ENCODE measurements around the gene PCSK5. TPM values are rescaled to one million over a fixed set of nuclear protein-coding genes. Genes with fewer than 3 reads are reported as not detected.

The PCSK5 gene
- total and polyA plus RNA-seq, 2 of the 8 experiments (the other 6 are each of a cell fraction or from before 2014, with no cell fraction given) = 5.5 to 10.7 TPM

- H2BK12ac ChIP-seq (ENCODE audit: low read depth, low read length) = no peak overlapping the region
- POLR2A ChIA-PET (ENCODE audit: partially characterized antibody) = no interaction called here
- no peak for FAIRE-seq
Observed at GRCh38 chr9:76366275-76366674, 475.8 kb downstream of the PCSK5 start.

More at GRCh38 chr9:76366275-76366674, 475.8 kb downstream of the PCSK5 start:
- H3K79me1 ChIP-seq (ENCODE audit: low read depth, low read length) = no peaks in the 10 kb centered on the region
- WGBS, 2 experiments (ENCODE audit: extremely low coverage in 1 of 2, insufficient coverage in 1 of 2, insufficient read length in 1 of 2, insufficient replicate concordance in 2 of 2, low coverage in 1 of 2, low lambda C conversion rate in 2 of 2, missing lambda C conversion rate in 1 of 2) = 90% methylated on average over 4 of the region's 4 CpGs; no CpG with 5 or more reads in 1 of the 2 experiments
- no peak overlapping the region for H3K27ac ChIP-seq (ENCODE audit: low read depth, low read length)
- no peak overlapping the region for H3K56ac ChIP-seq (replicated peaks; ENCODE audit: insufficient read length, low read depth, low read length)
- H2AFZ ChIP-seq (ENCODE audit: low read length) = no peak overlapping the region
- no peak overlapping the region for H3K14ac ChIP-seq (ENCODE audit: insufficient read length)
- no peaks in the 10 kb centered on the region for H3K36me3 ChIP-seq (ENCODE audit: control insufficient read depth in 2 of 4, insufficient read depth in 4 of 4, low read length in 3 of 4)
- no peak overlapping the region for H3K9ac ChIP-seq (replicated peaks in 1 of 4; ENCODE audit: extremely low read depth in 1 of 4, low read depth in 3 of 4, low read length in 3 of 4)
- no peak overlapping the region for H3K4me2 ChIP-seq (ENCODE audit: insufficient read depth in 1 of 2, low read depth in 2 of 2, low read length in 2 of 2)
- no peak overlapping the region for H3K4me3 ChIP-seq (ENCODE audit: extremely low read depth in 1 of 4, insufficient read depth in 2 of 4, low read depth in 3 of 4, low read length in 4 of 4)
- H2BK15ac ChIP-seq (ENCODE audit: low read length) = no peak overlapping the region
- no peaks in the 10 kb centered on the region for H3K27me3 ChIP-seq (replicated peaks in 1 of 4; ENCODE audit: control insufficient read depth in 3 of 4, extremely low read depth in 1 of 4, insufficient read depth in 3 of 4, low read length in 3 of 4)
- CTCF ChIA-PET (ENCODE audit: partially characterized antibody) = interaction anchor here (1.6 kb wide), 1 partner anchor 15 kb away, joined by 3 read pairs; no protein-coding TSS in a partner anchor
- no peak overlapping the region for H2BK120ac ChIP-seq (replicated peaks; ENCODE audit: low read depth, low read length)
- H2BK5ac ChIP-seq (ENCODE audit: low read depth, low read length) = no peak overlapping the region
- no peak overlapping the region for H3K4ac ChIP-seq (replicated peaks; ENCODE audit: insufficient read length, low read depth, low read length)
- no peaks in the 10 kb centered on the region for H4K20me1 ChIP-seq (replicated peaks in 1 of 2; ENCODE audit: control insufficient read depth in 1 of 2, insufficient read depth in 2 of 2, low read length in 2 of 2)
- no peak overlapping the region for H4K8ac ChIP-seq (ENCODE audit: extremely low read depth, insufficient read depth, low read length)
- H3K18ac ChIP-seq (ENCODE audit: extremely low read depth, low read length) = no peak overlapping the region
- no peak overlapping the region for H3K23ac ChIP-seq (ENCODE audit: insufficient read length)
- H3K4me1 ChIP-seq (replicated peaks in 1 of 4; ENCODE audit: control insufficient read depth in 3 of 4, insufficient read depth in 4 of 4, low read length in 3 of 4) = 0 out of 7 replicates have a peak, but pooled peaks cover 0 to 2% (median 0%) of the 10 kb centered on the region in 4 experiments
- H3K23me2 ChIP-seq (ENCODE audit: low read depth, low read length) = no peaks in the 10 kb centered on the region
- TF ChIP-seq USF2 (IDR thresholded peaks at IDR 0.05; ENCODE audit: low read length) (no peak), SIRT6 (IDR thresholded peaks at IDR 0.05; ENCODE audit: low read length) (no peak), CHD1 (IDR thresholded peaks at IDR 0.05; ENCODE audit: low read depth, low read length) (no peak), TAF1 (IDR thresholded peaks at IDR 0.05; ENCODE audit: low read depth, low read length) (no peak), RAD21 (IDR thresholded peaks at IDR 0.05 in 1 of 2, conservative IDR thresholded peaks at IDR 0.05 in 1 of 2; ENCODE audit: low read depth in 2 of 2, low read length in 2 of 2) (no peak), JUN (IDR thresholded peaks at IDR 0.05; ENCODE audit: low read depth, low read length) (no peak)
- H3K79me2 ChIP-seq (ENCODE audit: control insufficient read depth in 1 of 2, insufficient read depth in 2 of 2, low read length in 2 of 2) = no peaks in the 10 kb centered on the region
- H4K5ac ChIP-seq (ENCODE audit: insufficient read length, low read depth, low read length) = no peak overlapping the region
- H2AK5ac ChIP-seq (ENCODE audit: low read depth, low read length) = no peak overlapping the region
- no peak overlapping the region for H2BK20ac ChIP-seq (ENCODE audit: low read length)
- DNase-seq (ENCODE audit: low read depth in 1 of 2, low spot score in 2 of 2) = no peak
- H4K91ac ChIP-seq (replicated peaks; ENCODE audit: insufficient read length, low read length) = no peak overlapping the region
- no peaks in the 10 kb centered on the region for H3K9me3 ChIP-seq (ENCODE audit: insufficient read depth in 2 of 2, low read depth in 1 of 2, low read length in 1 of 2)
